ENCODE measurements around the gene GRAMD2B. TPM values are rescaled to one million over a fixed set of nuclear protein-coding genes. Genes with fewer than 3 reads are reported as not detected.

Gene GRAMD2B
- total RNA-seq, 2 donors from 2014 or later, result 41.1 to 45.0 TPM

- Histone ChIP-seq H3K27ac (no peak overlapping the region), H3K36me3 (peaks cover 66% of the 10 kb centered on the region), H3K4me3 (no peak overlapping the region), H3K9me3 (no peaks in the 10 kb centered on the region), H3K4me1 (peaks cover 0 to 7% of the 10 kb centered on the region in 2 donors), H3K27me3 (no peaks in the 10 kb centered on the region)
- DNase-seq (ENCODE audit: low spot score), result no peak
- TF ChIP-seq CTCF (IDR thresholded peaks at IDR 0.05), result no peak
Observed at GRCh38 chr5:126481243-126481642, 58.0 kb downstream of the GRAMD2B start.

- Histone ChIP-seq H3K9me3 (no peaks in the 10 kb centered on the region), H3K4me1 (peaks cover 0 to 12% of the 10 kb centered on the region in 2 donors), H3K36me3 (peaks cover 79% of the 10 kb centered on the region), H3K27me3 (no peaks in the 10 kb centered on the region), H3K27ac (no peak overlapping the region), H3K4me3 (no peak overlapping the region)
- DNase-seq (ENCODE audit: low spot score), result no peak
- no peak for TF ChIP-seq CTCF (IDR thresholded peaks at IDR 0.05)
Observed at GRCh38 chr5:126482591-126482990, 59.4 kb downstream of the GRAMD2B start.

GRCh38 chr5:126483156-126483555 lies 59.9 kb downstream of the GRAMD2B start:
- no peak for DNase-seq (ENCODE audit: low spot score)
- no peak overlapping the region for H3K4me3 ChIP-seq
- peaks cover 0 to 12% of the 10 kb centered on the region in 2 donors for H3K4me1 ChIP-seq
- H3K36me3 ChIP-seq, result peaks cover 79% of the 10 kb centered on the region
- H3K27ac ChIP-seq, result no peak overlapping the region
- no peak for TF ChIP-seq CTCF (IDR thresholded peaks at IDR 0.05)
- H3K9me3 ChIP-seq, result no peaks in the 10 kb centered on the region
- H3K27me3 ChIP-seq, result no peaks in the 10 kb centered on the region

GRCh38 chr5:126484253-126484652 lies 61.0 kb downstream of the GRAMD2B start:
- no peak overlapping the region for H3K4me3 ChIP-seq
- peaks cover 0 to 12% of the 10 kb centered on the region in 2 donors for H3K4me1 ChIP-seq
- H3K36me3 ChIP-seq, result peaks cover 83% of the 10 kb centered on the region
- no peak overlapping the region for H3K27ac ChIP-seq
- TF ChIP-seq CTCF (IDR thresholded peaks at IDR 0.05), result no peak
- no peak for DNase-seq (ENCODE audit: low spot score)
- no peaks in the 10 kb centered on the region for H3K9me3 ChIP-seq
- H3K27me3 ChIP-seq, result no peaks in the 10 kb centered on the region

- Histone ChIP-seq H3K27me3 (no peaks in the 10 kb centered on the region), H3K27ac (no peak overlapping the region), H3K36me3 (peaks cover 92% of the 10 kb centered on the region), H3K4me1 (peaks cover 0 to 12% of the 10 kb centered on the region in 2 donors), H3K4me3 (no peak overlapping the region), H3K9me3 (no peaks in the 10 kb centered on the region)
- no peak for TF ChIP-seq CTCF (IDR thresholded peaks at IDR 0.05)
- no peak for DNase-seq (ENCODE audit: low spot score)
Observed at GRCh38 chr5:126486332-126486731, 63.1 kb downstream of the GRAMD2B start.

- Histone ChIP-seq H3K4me3 (no peak overlapping the region), H3K27ac (peak overlapping the region in 1 of 2 donors; percentile 40), H3K9me3 (no peaks in the 10 kb centered on the region), H3K27me3 (no peaks in the 10 kb centered on the region), H3K36me3 (peaks cover 94% of the 10 kb centered on the region), H3K4me1 (peaks cover 0 to 7% of the 10 kb centered on the region in 2 donors)
- DNase-seq (ENCODE audit: low spot score), result no peak
- no peak for TF ChIP-seq CTCF (IDR thresholded peaks at IDR 0.05)
Observed at GRCh38 chr5:126487596-126487995, 64.4 kb downstream of the GRAMD2B start.

Measured in right atrium auricular region (tissue), 2 donors.